ENCODE data around the gene SLITRK6. TPM values are rescaled to one million over a fixed set of nuclear protein-coding genes. Genes with fewer than 3 reads are reported as not detected.
"Not testable (repeated sequence)": the region's sequence is repeated elsewhere in the genome, so short reads cannot be mapped to it uniquely, and the experiment has no call there.

The SLITRK6 gene
- total RNA-seq, 2 experiments from 2014 or later = not detected

GRCh38 chr13:85798556-85798955 lies 663 bp downstream of the SLITRK6 start:
- no peaks in the 10 kb centered on the region for H3K9me3 Mint-ChIP-seq (ENCODE audit: insufficient read depth)
- no peak for ATAC-seq
- no peak for DNase-seq
- no peak overlapping the region for H3K27ac Mint-ChIP-seq
- H3K27me3 Mint-ChIP-seq (ENCODE audit: low read depth) = no peaks in the 10 kb centered on the region
- no peaks in the 10 kb centered on the region for H3K4me1 Mint-ChIP-seq (ENCODE audit: low read depth)
- ChIA-PET CTCF (no interaction called here), POLR2A (no interaction called here)
- no peak overlapping the region for H3K4me3 Mint-ChIP-seq
- no peaks in the 10 kb centered on the region for H3K36me3 Mint-ChIP-seq (ENCODE audit: low read depth)

- CTCF ChIA-PET = no interaction called here
- no peak for DNase-seq
- Mint-ChIP-seq H3K36me3 (ENCODE audit: low read depth) (no peaks in the 10 kb centered on the region), H3K9me3 (ENCODE audit: insufficient read depth) (no peaks in the 10 kb centered on the region), H3K4me1 (ENCODE audit: low read depth) (no peaks in the 10 kb centered on the region), H3K27ac (no peak overlapping the region), H3K4me3 (no peak overlapping the region), H3K27me3 (ENCODE audit: low read depth) (no peaks in the 10 kb centered on the region)
- no peak for ATAC-seq
- POLR2A ChIA-PET = no interaction called here
These were observed 1.9 kb downstream of the SLITRK6 start for GRCh38 chr13:85797311-85797710.

- Mint-ChIP-seq H3K27me3 (ENCODE audit: low read depth) (no peaks in the 10 kb centered on the region), H3K4me1 (ENCODE audit: low read depth) (no peaks in the 10 kb centered on the region), H3K4me3 (no peak overlapping the region), H3K27ac (no peak overlapping the region), H3K36me3 (ENCODE audit: low read depth) (no peaks in the 10 kb centered on the region), H3K9me3 (ENCODE audit: insufficient read depth) (no peaks in the 10 kb centered on the region)
- ATAC-seq (no peak), DNase-seq (no peak)
- POLR2A ChIA-PET = no interaction called here
- CTCF ChIA-PET = no interaction called here
These were observed 14.0 kb downstream of the SLITRK6 start for GRCh38 chr13:85785205-85785604.

- no peak for ATAC-seq
These were observed 26.9 kb downstream of the SLITRK6 start for GRCh38 chr13:85772367-85772766.

GRCh38 chr13:85771856-85772255 lies 27.4 kb downstream of the SLITRK6 start:
- no peak overlapping the region for H3K27ac Mint-ChIP-seq
- no peak overlapping the region for H3K4me3 Mint-ChIP-seq
- no peak for DNase-seq
- peaks cover 3% of the 10 kb centered on the region for H3K9me3 Mint-ChIP-seq (ENCODE audit: insufficient read depth)
- no peaks in the 10 kb centered on the region for H3K4me1 Mint-ChIP-seq (ENCODE audit: low read depth)
- H3K36me3 Mint-ChIP-seq (ENCODE audit: low read depth) = no peaks in the 10 kb centered on the region
- no peak for ATAC-seq
- ChIA-PET CTCF (no interaction called here), POLR2A (interaction anchor here (0.7 kb wide), 1 partner anchor 797 kb away, joined by 4 read pairs; no protein-coding TSS in a partner anchor)
- H3K27me3 Mint-ChIP-seq (ENCODE audit: low read depth) = no peaks in the 10 kb centered on the region

More at GRCh38 chr13:85772367-85772766, 26.9 kb downstream of the SLITRK6 start:
- Mint-ChIP-seq H3K36me3 (ENCODE audit: low read depth) (no peaks in the 10 kb centered on the region), H3K4me3 (no peak overlapping the region), H3K9me3 (ENCODE audit: insufficient read depth) (peaks cover 3% of the 10 kb centered on the region), H3K4me1 (ENCODE audit: low read depth) (no peaks in the 10 kb centered on the region), H3K27me3 (ENCODE audit: low read depth) (no peaks in the 10 kb centered on the region), H3K27ac (no peak overlapping the region)
- POLR2A ChIA-PET = interaction anchor here (0.7 kb wide), 1 partner anchor 798 kb away, joined by 4 read pairs; no protein-coding TSS in a partner anchor
- CTCF ChIA-PET = no interaction called here
- no peak for DNase-seq

- ATAC-seq (no peak), DNase-seq (no peak)
- no peaks in the 10 kb centered on the region for H3K36me3 Mint-ChIP-seq (ENCODE audit: low read depth)
- CTCF ChIA-PET = no interaction called here
- H3K4me1 Mint-ChIP-seq (ENCODE audit: low read depth) = no peaks in the 10 kb centered on the region
- no peak overlapping the region for H3K4me3 Mint-ChIP-seq
- no peaks in the 10 kb centered on the region for H3K27me3 Mint-ChIP-seq (ENCODE audit: low read depth)
- POLR2A ChIA-PET = no interaction called here
- no peak overlapping the region for H3K27ac Mint-ChIP-seq
- H3K9me3 Mint-ChIP-seq (ENCODE audit: insufficient read depth) = no peaks in the 10 kb centered on the region
These were observed 30.3 kb downstream of the SLITRK6 start for GRCh38 chr13:85768946-85769345.

- Mint-ChIP-seq H3K9me3 (ENCODE audit: insufficient read depth) (no peaks in the 10 kb centered on the region), H3K4me1 (ENCODE audit: low read depth) (no peaks in the 10 kb centered on the region), H3K36me3 (ENCODE audit: low read depth) (no peaks in the 10 kb centered on the region), H3K4me3 (no peak overlapping the region), H3K27ac (no peak overlapping the region), H3K27me3 (ENCODE audit: low read depth) (no peaks in the 10 kb centered on the region)
- ChIA-PET POLR2A (no interaction called here), CTCF (no interaction called here)
- ATAC-seq (no peak), DNase-seq (no peak)
These were observed 44.1 kb downstream of the SLITRK6 start for GRCh38 chr13:85755123-85755522.

- H3K4me1 Mint-ChIP-seq (ENCODE audit: low read depth); H3K36me3 Mint-ChIP-seq (ENCODE audit: low read depth); H3K27me3 Mint-ChIP-seq (ENCODE audit: low read depth); ATAC-seq; H3K27ac Mint-ChIP-seq; DNase-seq; H3K9me3 Mint-ChIP-seq (ENCODE audit: insufficient read depth); POLR2A ChIA-PET; CTCF ChIA-PET; H3K4me3 Mint-ChIP-seq: not testable (repeated sequence)
These were observed 55.9 kb downstream of the SLITRK6 start for GRCh38 chr13:85743201-85743770.
